ENCODE results near the gene QSOX1. TPM values are rescaled to one million over a fixed set of nuclear protein-coding genes. Genes with fewer than 3 reads are reported as not detected.

The QSOX1 gene
- polyA plus RNA-seq, 1 donor from 2014 or later: 10.4 TPM

DNA sequence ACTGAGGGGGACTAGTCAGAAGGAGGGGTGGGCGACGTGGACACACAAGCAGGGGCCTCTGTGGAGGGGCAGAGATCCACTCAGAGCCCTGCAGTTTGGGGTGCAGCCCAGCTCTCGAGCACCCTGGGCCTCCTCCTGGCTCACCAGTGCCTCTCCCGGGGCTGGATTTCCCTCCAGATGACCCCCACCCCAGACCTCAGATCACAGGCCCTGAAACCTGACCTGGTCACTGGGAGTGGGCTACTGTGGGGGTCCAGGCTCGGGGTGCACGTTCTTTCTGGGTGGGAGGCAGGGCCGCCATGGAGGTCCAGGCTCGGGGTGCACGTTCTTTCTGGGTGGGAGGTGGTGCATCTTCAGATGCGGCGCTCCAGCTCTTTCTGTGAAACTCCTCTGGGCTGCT lies 65.1 kb downstream of the QSOX1 start:
- Mint-ChIP-seq H3K4me1 (no peaks in the 10 kb centered on the region), H3K4me3 (no peak overlapping the region), H3K27me3 (peaks cover 16% of the 10 kb centered on the region), H3K27ac (peak overlapping the region in 1 of 3 donors; percentile 27), H3K9me3 (no peaks in the 10 kb centered on the region), H3K36me3 (no peaks in the 10 kb centered on the region)

DNA sequence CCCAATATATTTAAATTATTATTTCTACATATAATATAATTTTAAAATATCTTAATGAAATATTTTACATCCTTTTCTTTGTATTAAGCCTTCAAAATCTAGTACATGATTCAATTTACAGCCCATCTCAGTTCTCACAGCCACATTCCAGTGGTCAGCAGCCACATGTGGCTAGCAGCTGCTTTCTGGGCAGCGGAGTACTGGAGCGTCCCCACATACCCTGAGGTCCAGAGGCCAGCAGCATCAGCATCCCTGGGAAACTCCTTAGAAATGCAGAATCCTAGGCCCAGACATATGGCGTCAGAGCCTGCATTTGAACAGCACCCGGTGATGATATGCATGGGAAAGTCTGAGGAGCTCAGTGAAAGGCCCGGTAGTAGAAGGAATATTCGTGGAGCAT lies 66.8 kb downstream of the QSOX1 start:
- Mint-ChIP-seq H3K27ac (no peak overlapping the region), H3K9me3 (peaks cover 0 to 2% (median 0%) of the 10 kb centered on the region in 3 donors), H3K4me3 (no peak overlapping the region), H3K36me3 (no peaks in the 10 kb centered on the region), H3K27me3 (peaks cover 25% of the 10 kb centered on the region), H3K4me1 (no peaks in the 10 kb centered on the region)

- peaks cover 42% of the 10 kb centered on the region for H3K27me3 Mint-ChIP-seq
- peaks cover 0 to 2% (median 0%) of the 10 kb centered on the region in 3 donors for H3K9me3 Mint-ChIP-seq
- no peaks in the 10 kb centered on the region for H3K36me3 Mint-ChIP-seq
- H3K4me1 Mint-ChIP-seq: peaks cover 0 to 5% (median 1%) of the 10 kb centered on the region in 3 donors
- H3K4me3 Mint-ChIP-seq: no peak overlapping the region
- no peak overlapping the region for H3K27ac Mint-ChIP-seq
These were observed 70.2 kb downstream of the QSOX1 start for GRCh38 chr1:180224902-180225301.

- Mint-ChIP-seq H3K36me3 (no peaks in the 10 kb centered on the region), H3K4me3 (no peak overlapping the region), H3K9me3 (peaks cover 0 to 2% (median 0%) of the 10 kb centered on the region in 3 donors), H3K4me1 (peaks cover 0 to 5% (median 1%) of the 10 kb centered on the region in 3 donors), H3K27me3 (peaks cover 42% of the 10 kb centered on the region), H3K27ac (no peak overlapping the region)
These were observed 70.7 kb downstream of the QSOX1 start for GRCh38 chr1:180225403-180225802.

DNA sequence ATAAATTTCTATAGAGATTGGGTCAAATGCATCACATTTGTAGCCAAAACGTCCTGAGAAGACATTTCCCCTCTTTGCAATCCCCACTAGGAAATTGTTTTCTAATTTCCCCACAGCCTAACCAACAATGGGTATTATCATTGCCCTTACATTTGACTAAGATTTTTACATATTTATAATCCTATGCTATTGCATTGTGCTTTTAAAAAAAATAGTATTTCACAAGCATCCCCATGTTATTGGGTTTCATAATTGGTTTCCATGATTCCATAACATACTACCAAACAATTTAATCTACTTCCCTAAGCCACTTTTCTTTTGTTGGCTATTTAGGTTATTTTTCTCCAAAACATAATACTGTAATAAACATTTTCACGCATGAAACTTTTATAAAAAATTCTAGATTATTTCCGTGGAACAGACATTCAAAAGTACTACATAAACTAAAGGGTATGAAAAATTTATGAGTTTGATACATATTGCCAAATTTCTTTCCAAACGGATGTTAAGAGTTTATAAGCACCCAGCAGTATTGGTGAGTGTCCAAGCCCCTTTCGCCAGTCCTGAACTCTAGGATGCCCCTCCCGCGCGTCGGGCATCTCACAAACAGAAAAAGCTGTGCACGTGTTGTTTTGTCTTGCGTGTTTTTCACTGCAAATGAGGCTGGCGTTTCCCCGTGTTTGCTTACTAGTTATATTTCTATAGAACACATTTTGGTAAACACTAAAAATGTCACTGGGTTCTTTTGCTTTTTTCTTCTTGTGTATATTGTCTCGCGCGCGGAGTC lies 73.4 kb downstream of the QSOX1 start:
- Mint-ChIP-seq H3K27me3 (peaks cover 55% of the 10 kb centered on the region), H3K9me3 (peaks cover 0 to 5% (median 0%) of the 10 kb centered on the region in 3 donors)

GRCh38 chr1:180228648-180229482 lies 74.2 kb downstream of the QSOX1 start:
- peaks cover 57% of the 10 kb centered on the region for H3K27me3 Mint-ChIP-seq
- peaks cover 6 to 14% (median 9%) of the 10 kb centered on the region in 3 donors for H3K4me1 Mint-ChIP-seq
- peak overlapping the region; percentile 70 to 85 (median 80) for H3K4me3 Mint-ChIP-seq
- peak overlapping the region in 2 of 3 donors; percentile 19 to 72 for H3K27ac Mint-ChIP-seq
- H3K36me3 Mint-ChIP-seq: no peaks in the 10 kb centered on the region
- H3K9me3 Mint-ChIP-seq: peaks cover 0 to 5% (median 0%) of the 10 kb centered on the region in 3 donors

More for the DNA sequence above, 73.4 kb downstream of the QSOX1 start:
- Mint-ChIP-seq H3K4me3 (peak overlapping the region; percentile 70 to 85 (median 80)), H3K36me3 (no peaks in the 10 kb centered on the region), H3K27ac (peak overlapping the region in 2 of 3 donors; percentile 19 to 72), H3K4me1 (peaks cover 6 to 14% (median 8%) of the 10 kb centered on the region in 3 donors)

- Mint-ChIP-seq H3K36me3 (no peaks in the 10 kb centered on the region), H3K4me1 (peaks cover 9 to 21% (median 17%) of the 10 kb centered on the region in 3 donors), H3K27ac (peak within 1 kb of the TSS in 2 of 3 donors; percentile 56 to 76), H3K4me3 (peak within 1 kb of the TSS; percentile 79 to 93 (median 86)), H3K27me3 (peaks cover 60% of the 10 kb centered on the region), H3K9me3 (peaks cover 0 to 7% (median 0%) of the 10 kb centered on the region in 3 donors)
These were observed 75.1 kb downstream of the QSOX1 start, which contains the start of gene LHX4 for GRCh38 chr1:180229483-180230415. TSS of gene LHX4 (plus strand) at chr1:180230264. CDS start at chr1:180230530, 266 bp downstream.

GRCh38 chr1:180230416-180230790 lies 75.7 kb downstream of the QSOX1 start:
- Mint-ChIP-seq H3K27ac (peak overlapping the region in 1 of 3 donors; percentile 56), H3K36me3 (no peaks in the 10 kb centered on the region), H3K4me3 (peak overlapping the region; percentile 79 to 93 (median 84)), H3K9me3 (peaks cover 0 to 7% (median 0%) of the 10 kb centered on the region in 3 donors), H3K4me1 (peaks cover 9 to 22% (median 17%) of the 10 kb centered on the region in 3 donors), H3K27me3 (peaks cover 60% of the 10 kb centered on the region)

GRCh38 chr1:180230791-180231505 lies 76.3 kb downstream of the QSOX1 start:
- peak overlapping the region; percentile 79 to 93 (median 84) for H3K4me3 Mint-ChIP-seq
- peaks cover 9 to 22% (median 19%) of the 10 kb centered on the region in 3 donors for H3K4me1 Mint-ChIP-seq
- H3K27ac Mint-ChIP-seq: peak overlapping the region in 2 of 3 donors; percentile 56 to 76
- H3K36me3 Mint-ChIP-seq: no peaks in the 10 kb centered on the region
- H3K9me3 Mint-ChIP-seq: peaks cover 0 to 7% (median 0%) of the 10 kb centered on the region in 3 donors
- peaks cover 64% of the 10 kb centered on the region for H3K27me3 Mint-ChIP-seq

GRCh38 chr1:180231506-180231921 lies 76.8 kb downstream of the QSOX1 start:
- peaks cover 68% of the 10 kb centered on the region for H3K27me3 Mint-ChIP-seq
- H3K36me3 Mint-ChIP-seq: no peaks in the 10 kb centered on the region
- H3K4me3 Mint-ChIP-seq: peak overlapping the region; percentile 79 to 91 (median 81)
- peak overlapping the region; percentile 10 to 73 (median 70) for H3K27ac Mint-ChIP-seq
- peaks cover 11 to 22% (median 20%) of the 10 kb centered on the region in 3 donors for H3K4me1 Mint-ChIP-seq
- H3K9me3 Mint-ChIP-seq: peaks cover 0 to 5% (median 0%) of the 10 kb centered on the region in 3 donors

GRCh38 chr1:180231936-180232335 lies 77.3 kb downstream of the QSOX1 start:
- H3K9me3 Mint-ChIP-seq: peaks cover 0 to 5% (median 0%) of the 10 kb centered on the region in 3 donors
- peak overlapping the region; percentile 69 to 73 (median 70) for H3K27ac Mint-ChIP-seq
- peak overlapping the region in 3 of 4 donors; percentile 71 to 91 (median 81) for H3K4me3 Mint-ChIP-seq
- H3K4me1 Mint-ChIP-seq: peaks cover 12 to 22% (median 20%) of the 10 kb centered on the region in 3 donors
- peaks cover 69% of the 10 kb centered on the region for H3K27me3 Mint-ChIP-seq
- no peaks in the 10 kb centered on the region for H3K36me3 Mint-ChIP-seq

DNA sequence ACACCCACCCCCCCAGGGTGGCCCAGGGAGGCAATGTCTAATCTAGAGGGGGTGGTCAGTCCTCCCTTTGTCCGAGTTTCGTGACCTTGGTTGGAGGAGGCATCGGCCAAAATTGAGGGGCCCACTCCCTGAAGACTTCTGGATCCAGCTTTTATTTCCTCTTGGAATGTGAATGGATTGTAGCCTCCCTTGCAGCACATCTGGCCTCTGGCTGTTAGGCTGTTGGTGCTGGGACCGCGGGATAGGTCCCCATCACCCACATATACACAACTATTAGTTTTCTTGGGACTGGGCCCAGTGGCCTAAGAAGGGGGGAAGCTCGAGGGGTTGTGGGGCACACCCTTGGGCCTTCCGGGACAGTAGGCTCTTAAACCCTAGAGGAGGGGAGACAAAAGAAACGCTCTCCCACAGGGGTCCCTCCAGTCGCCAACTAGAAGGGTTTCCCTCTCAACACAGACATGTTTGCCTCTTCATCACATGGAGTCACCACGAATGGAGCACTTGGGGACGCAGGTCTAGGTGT lies 77.9 kb downstream of the QSOX1 start:
- Mint-ChIP-seq H3K4me1 (peaks cover 12 to 22% (median 20%) of the 10 kb centered on the region in 3 donors), H3K9me3 (peaks cover 0 to 5% (median 0%) of the 10 kb centered on the region in 3 donors), H3K27me3 (peaks cover 75% of the 10 kb centered on the region), H3K36me3 (no peaks in the 10 kb centered on the region), H3K4me3 (peak overlapping the region in 3 of 4 donors; percentile 32 to 81 (median 43)), H3K27ac (peak overlapping the region in 2 of 3 donors; percentile 70 to 73)
